Rectal smooth muscle tissue (tissue), 1 donor: ENCODE measurements around the gene BRD1.

Experiments used
- H3K27ac ChIP-seq: one replicate; pipeline ENCODE4 v1.7.0; 2013; ENCODE audit warnings: low read depth, low read length, inconsistent platforms
- H3K27me3 ChIP-seq: one replicate; pipeline ENCODE4 v1.7.0; 2013; ENCODE audit warnings: low read length; ENCODE audit not compliant: control insufficient read depth, insufficient read depth
- H3K36me3 ChIP-seq: one replicate; pipeline ENCODE4 v1.7.0; 2013; ENCODE audit warnings: low read length; ENCODE audit not compliant: control insufficient read depth, insufficient read depth
- H3K4me1 ChIP-seq: one replicate; pipeline ENCODE4 v1.7.0; 2013; ENCODE audit warnings: low read length; ENCODE audit not compliant: control insufficient read depth, insufficient read depth
- H3K4me3 ChIP-seq: one replicate; pipeline ENCODE4 v1.7.0; 2013; ENCODE audit warnings: low read length
- H3K9ac ChIP-seq: one replicate; pipeline ENCODE4 v1.7.0; 2013; ENCODE audit warnings: low read length

The BRD1 gene

GRCh38 chr22:49814164-49814686 lies 13.4 kb downstream of the BRD1 start:
- Histone ChIP-seq H3K36me3 (peaks cover 13% of the 10 kb centered on the region), H3K4me3 (no peak overlapping the region), H3K4me1 (peaks cover 15% of the 10 kb centered on the region), H3K27me3 (no peaks in the 10 kb centered on the region), H3K9ac (no peak overlapping the region), H3K27ac (no peak overlapping the region)

- Histone ChIP-seq H3K4me1 (peaks cover 20% of the 10 kb centered on the region), H3K27ac (no peak overlapping the region), H3K9ac (no peak overlapping the region), H3K4me3 (no peak overlapping the region), H3K36me3 (peaks cover 9% of the 10 kb centered on the region), H3K27me3 (no peaks in the 10 kb centered on the region)
Observed at GRCh38 chr22:49812838-49813237, 14.8 kb downstream of the BRD1 start.

GRCh38 chr22:49811020-49811791 lies 16.5 kb downstream of the BRD1 start:
- Histone ChIP-seq H3K9ac (no peak overlapping the region), H3K4me1 (peaks cover 8% of the 10 kb centered on the region), H3K27me3 (no peaks in the 10 kb centered on the region), H3K27ac (peak overlapping the region; percentile 36), H3K36me3 (peaks cover 7% of the 10 kb centered on the region), H3K4me3 (no peak overlapping the region)

GRCh38 chr22:49810363-49811019 lies 17.2 kb downstream of the BRD1 start:
- Histone ChIP-seq H3K27me3 (no peaks in the 10 kb centered on the region), H3K4me1 (peaks cover 5% of the 10 kb centered on the region), H3K9ac (no peak overlapping the region), H3K4me3 (no peak overlapping the region), H3K36me3 (peaks cover 5% of the 10 kb centered on the region), H3K27ac (peak overlapping the region; percentile 36)

GRCh38 chr22:49807780-49808708 lies 19.6 kb downstream of the BRD1 start:
- Histone ChIP-seq H3K27ac (no peak overlapping the region), H3K4me3 (no peak overlapping the region), H3K4me1 (peaks cover 5% of the 10 kb centered on the region), H3K9ac (no peak overlapping the region), H3K36me3 (peaks cover 7% of the 10 kb centered on the region), H3K27me3 (no peaks in the 10 kb centered on the region)

- Histone ChIP-seq H3K9ac (no peak overlapping the region), H3K36me3 (peaks cover 7% of the 10 kb centered on the region), H3K27me3 (no peaks in the 10 kb centered on the region), H3K27ac (no peak overlapping the region), H3K4me1 (peaks cover 5% of the 10 kb centered on the region), H3K4me3 (no peak overlapping the region)
Observed at GRCh38 chr22:49807129-49807528, 20.5 kb downstream of the BRD1 start.

GRCh38 chr22:49803737-49804375 lies 23.8 kb downstream of the BRD1 start:
- peaks cover 10% of the 10 kb centered on the region for H3K36me3 ChIP-seq
- H3K4me3 ChIP-seq, result no peak overlapping the region
- no peaks in the 10 kb centered on the region for H3K27me3 ChIP-seq
- no peak overlapping the region for H3K27ac ChIP-seq
- peaks cover 13% of the 10 kb centered on the region for H3K4me1 ChIP-seq
- H3K9ac ChIP-seq, result no peak overlapping the region

GRCh38 chr22:49803134-49803533 lies 24.5 kb downstream of the BRD1 start:
- Histone ChIP-seq H3K27ac (no peak overlapping the region), H3K9ac (no peak overlapping the region), H3K4me3 (no peak overlapping the region), H3K27me3 (no peaks in the 10 kb centered on the region), H3K36me3 (peaks cover 10% of the 10 kb centered on the region), H3K4me1 (peaks cover 10% of the 10 kb centered on the region)

- Histone ChIP-seq H3K4me1 (peaks cover 8% of the 10 kb centered on the region), H3K27me3 (no peaks in the 10 kb centered on the region), H3K4me3 (no peak overlapping the region), H3K9ac (no peak overlapping the region), H3K36me3 (peaks cover 22% of the 10 kb centered on the region), H3K27ac (no peak overlapping the region)
Observed at GRCh38 chr22:49801391-49802060, 26.1 kb downstream of the BRD1 start.

GRCh38 chr22:49800408-49801238 lies 27.1 kb downstream of the BRD1 start:
- no peak overlapping the region for H3K9ac ChIP-seq
- peak overlapping the region; percentile 4 for H3K27ac ChIP-seq
- no peak overlapping the region for H3K4me3 ChIP-seq
- H3K27me3 ChIP-seq, result no peaks in the 10 kb centered on the region
- peaks cover 8% of the 10 kb centered on the region for H3K4me1 ChIP-seq
- H3K36me3 ChIP-seq, result peaks cover 24% of the 10 kb centered on the region
